A549 (cell line): ENCODE results near the gene TIA1. TPM values are rescaled to one million over a fixed set of nuclear protein-coding genes. Genes with fewer than 3 reads are reported as not detected.

ENCODE experiments used
- ATAC-seq, 2 experiments: fragments of 200-7000 bp in 1 of 2; fragments of >200 bp in 1 of 2; cut with Nextera tagmentation in 1 of 2; cut with Tn5 transposase in 1 of 2; 3 replicates each; pipeline versions ENCODE4 v1.8.0 to v1.9.1; 2018 to 2020; ENCODE audit warnings: mild to moderate bottlenecking in 1 of 2, moderate library complexity in 1 of 2
- CTCF ChIA-PET: fragments of 300-600 bp; sonication (Branson Sonifier 250); formaldehyde crosslinking; extraction: SDS; loops from one replicate; lab custom pipeline; 2021; ENCODE audit warnings: antibody characterized with exemption, inconsistent platforms; lab: Yijun Ruan, JAX
- POLR2A ChIA-PET: fragments of 350-600 bp; formaldehyde crosslinking; extraction: SDS; loops from one replicate; lab custom pipeline; 2021; ENCODE audit warnings: antibody characterized with exemption, inconsistent platforms; lab: Yijun Ruan, JAX
- DNase-seq, 2 experiments: peaks; one replicate each; pipeline versions ENCODE4 v3.0.0 to v3.0.0-alpha.2; 2011 to 2016; ENCODE audit warnings: low read depth in 1 of 2, low spot score in 1 of 2
- FAIRE-seq: peaks from 2 replicates; lab custom pipeline; 2011; peaks lifted over from hg19 to GRCh38; lab: Jason Lieb, UNC
- H3K27ac ChIP-seq, 2 experiments: fragments of >200 bp; sonication (Bioruptor Twin); formaldehyde crosslinking; 3 replicates each; pipeline ENCODE4 v1.5.1; 2016 to 2017
- H3K4me1 ChIP-seq: fragments of >200 bp; sonication (Bioruptor Twin); formaldehyde crosslinking; 3 replicates; pipeline ENCODE4 v1.6.1; 2016
- H3K4me2 ChIP-seq: fragments of >200 bp; sonication (Bioruptor Twin); formaldehyde crosslinking; 3 replicates; pipeline ENCODE4 v1.6.1; 2016
- H3K4me3 ChIP-seq: fragments of >200 bp; sonication (Bioruptor Twin); formaldehyde crosslinking; 3 replicates; pipeline ENCODE4 v1.5.1; 2016
- H3K9me3 ChIP-seq: fragments of >200 bp; sonication (Bioruptor Twin); formaldehyde crosslinking; 3 replicates; pipeline ENCODE4 v1.6.1; 2016
- CBX2 ChIP-seq: fragments of 200-600 bp; sonication (generic); IDR thresholded peaks from 2 replicates; pipeline ENCODE4 v1.6.1; 2016; ENCODE audit warnings: low read depth, mild to moderate bottlenecking, borderline replicate concordance
- CEBPB ChIP-seq, 2 experiments: fragments of >200 bp in 1 of 2; sonication (Bioruptor Twin) in 1 of 2; formaldehyde crosslinking in 1 of 2; IDR thresholded peaks; 2 replicates each; pipeline ENCODE4 v1.6.1; 2012 to 2016
- EHF ChIP-seq: fragments of 250-450 bp; sonication (Bioruptor Pico); IDR thresholded peaks from 2 replicates; pipeline ENCODE4 v1.5.0; 2020; ENCODE audit warnings: mild to moderate bottlenecking
- EP300 ChIP-seq, 2 experiments: fragments of >200 bp; sonication (Bioruptor Twin); formaldehyde crosslinking; IDR thresholded peaks; 2 replicates in 1 of 2; 3 replicates in 1 of 2; pipeline ENCODE4 v1.6.1; 2016 to 2017
- FOSL2 ChIP-seq, 2 experiments: fragments of 450-650 bp in 1 of 2; fragments of >200 bp in 1 of 2; sonication (Bioruptor Twin) in 1 of 2; formaldehyde crosslinking; IDR thresholded peaks; 2 replicates each; pipeline versions ENCODE4 v1.5.0 to v1.6.1; 2016 to 2020; ENCODE audit warnings: mild to moderate bottlenecking in 1 of 2, moderate library complexity in 1 of 2
- FOXS1 ChIP-seq: fragments of 250-450 bp; sonication (Bioruptor Pico); IDR thresholded peaks from 2 replicates; pipeline ENCODE4 v1.5.0; 2020; ENCODE audit warnings: mild to moderate bottlenecking, moderate library complexity
- HEYL ChIP-seq: fragments of 250-450 bp; sonication (Bioruptor Pico); IDR thresholded peaks from 2 replicates; pipeline ENCODE4 v1.8.0; 2021; ENCODE audit warnings: mild to moderate bottlenecking, moderate library complexity
- HOXB13 ChIP-seq: fragments of 250-450 bp; sonication (Bioruptor Pico); IDR thresholded peaks from 2 replicates; pipeline ENCODE4 v1.5.0; 2020; ENCODE audit warnings: low read depth, mild to moderate bottlenecking, moderate library complexity
- HOXB5 ChIP-seq: fragments of 250-450 bp; sonication (Bioruptor Pico); IDR thresholded peaks from 2 replicates; pipeline ENCODE4 v1.5.0; 2020; ENCODE audit warnings: mild to moderate bottlenecking, moderate library complexity
- JUNB ChIP-seq: fragments of >200 bp; sonication (Bioruptor Twin); formaldehyde crosslinking; IDR thresholded peaks from 2 replicates; pipeline ENCODE4 v1.6.1; 2016
- POLR2A ChIP-seq: IDR thresholded peaks from 2 replicates; pipeline ENCODE4 v1.6.1; 2012; ENCODE audit warnings: mild to moderate bottlenecking, low read length
- RARB ChIP-seq: fragments of 250-450 bp; sonication (Bioruptor Pico); IDR thresholded peaks from 2 replicates; pipeline ENCODE4 v1.8.0; 2021; ENCODE audit warnings: mild to moderate bottlenecking, moderate library complexity
- RNF2 ChIP-seq: fragments of 200-600 bp; sonication (generic); IDR thresholded peaks from 2 replicates; pipeline ENCODE4 v1.6.1; 2016; ENCODE audit warnings: low read depth, mild to moderate bottlenecking, antibody characterized with exemption, moderate library complexity, borderline replicate concordance
- SREBF2 ChIP-seq: fragments of 450-650 bp; IDR thresholded peaks from 2 replicates; pipeline ENCODE4 v1.6.1; 2014; ENCODE audit warnings: mild to moderate bottlenecking, moderate library complexity
- ZNF302 ChIP-seq: fragments of 250-450 bp; sonication (Bioruptor Pico); IDR thresholded peaks from 2 replicates; pipeline ENCODE4 v1.9.0; 2021; ENCODE audit warnings: inconsistent platforms, mild to moderate bottlenecking, moderate library complexity
- WGBS: methylation state at CpG from one replicate; pipeline ENCODE4 v1.1.6; 2017; ENCODE audit errors: missing lambda C conversion rate; 5-methylcytosine and 5-hydroxymethylcytosine counted together
- polyA plus RNA-seq, 4 experiments: library from polyadenylated mRNA; depleted of rRNA in 3 of 4; stranded (reverse); fragments of >200 nt; fragmentation: RNase III in 1 of 4; extraction: RNeasy Plus Mini Kit Qiagen cat#74134 plus additional on column Dnase treatment in 1 of 4; gene quantifications; 2 replicates in 3 of 4; 3 replicates in 1 of 4; pipeline ENCODE4 v1.2.3, GENCODE V29; 2011 to 2017
- TF ChIP-seq, protein P1 (sequence below): fragments of 250-450 bp; sonication (Bioruptor Pico); IDR thresholded peaks from 2 replicates; pipeline ENCODE4 v1.5.0; 2020; ENCODE audit warnings: low read depth, mild to moderate bottlenecking, moderate library complexity
- TF ChIP-seq, protein P2 (sequence below): fragments of 250-450 bp; sonication (Bioruptor Pico); IDR thresholded peaks from 2 replicates; pipeline ENCODE4 v1.5.0; 2021; ENCODE audit warnings: mild to moderate bottlenecking, moderate library complexity, borderline replicate concordance
- TF ChIP-seq, protein P3 (sequence below): fragments of 450-650 bp; IDR thresholded peaks from 2 replicates; pipeline ENCODE4 v1.6.1; 2014; ENCODE audit warnings: antibody characterized with exemption

Gene TIA1
- polyA plus RNA-seq, 2 of the 4 experiments (the other 2 are of a cell fraction), result 59.5 to 173 TPM

- ATAC-seq, result no peak
- H3K4me3 ChIP-seq, result no peak overlapping the region
- POLR2A ChIA-PET, result interaction anchor here (1.0 kb wide), 1 partner anchor 32 kb away, joined by 5 read pairs; the partner anchor contains the start of gene SNRPG
- TF ChIP-seq JUNB (no peak), RARB (CRISPR knock-in tag) (no peak), ZNF302 (CRISPR knock-in tag) (no peak), POLR2A (no peak), EP300 (IDR thresholded peaks at IDR 0.05) (no peak)
- TF ChIP-seq, protein P1, sequence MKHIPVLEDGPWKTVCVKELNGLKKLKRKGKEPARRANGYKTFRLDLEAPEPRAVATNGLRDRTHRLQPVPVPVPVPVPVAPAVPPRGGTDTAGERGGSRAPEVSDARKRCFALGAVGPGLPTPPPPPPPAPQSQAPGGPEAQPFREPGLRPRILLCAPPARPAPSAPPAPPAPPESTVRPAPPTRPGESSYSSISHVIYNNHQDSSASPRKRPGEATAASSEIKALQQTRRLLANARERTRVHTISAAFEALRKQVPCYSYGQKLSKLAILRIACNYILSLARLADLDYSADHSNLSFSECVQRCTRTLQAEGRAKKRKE, result no peak
- no peak for DNase-seq
- FAIRE-seq, result no peak
- 89% methylated on average over 1 of the region's 1 CpG for WGBS
- CTCF ChIA-PET, result interaction anchor here (0.9 to 1.5 kb wide), 3 partner anchors 11 to 41 kb away, joined by 3 to 5 read pairs (median 4); partner anchors contain the start of gene FAM136A
- H3K27ac ChIP-seq, result no peak overlapping the region
- no peak overlapping the region for H3K4me2 ChIP-seq
- no peaks in the 10 kb centered on the region for H3K9me3 ChIP-seq
- peaks cover 5% of the 10 kb centered on the region; the same call in 1 of the 3 replicates for H3K4me1 ChIP-seq
These were observed 13.1 kb upstream of the TIA1 start for GRCh38 chr2:70261501-70261900.

DNA sequence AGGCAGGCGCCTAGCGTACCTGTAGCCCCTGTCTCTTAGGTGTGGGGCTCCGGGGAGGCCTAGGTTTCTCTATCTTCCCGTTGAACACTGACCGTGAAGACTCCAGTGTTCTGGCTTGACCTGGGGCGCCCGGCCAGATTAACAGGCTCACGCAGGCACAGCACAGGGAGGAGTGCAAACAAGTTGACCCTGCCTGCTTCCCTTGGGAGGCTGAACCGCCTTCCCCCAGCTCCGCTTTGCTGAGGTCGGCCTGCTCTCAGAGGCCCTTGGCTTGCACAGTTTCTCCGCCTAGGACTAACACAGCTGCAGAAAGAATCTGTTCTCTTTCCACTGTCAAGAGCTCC lies 10.1 kb upstream of the TIA1 start:
- TF ChIP-seq HEYL (CRISPR knock-in tag) (no peak), SREBF2 (no peak), CBX2 (no peak), HOXB13 (CRISPR knock-in tag) (no peak), EHF (no peak), RNF2 (no peak), FOSL2 (IDR thresholded peaks at IDR 0.05) (no peak), FOSL2 (CRISPR knock-in tag; IDR thresholded peaks at IDR 0.05) (no peak), HOXB5 (CRISPR knock-in tag) (no peak), FOXS1 (CRISPR knock-in tag) (no peak)
- TF ChIP-seq, protein P1, result no peak
- TF ChIP-seq, protein P2, sequence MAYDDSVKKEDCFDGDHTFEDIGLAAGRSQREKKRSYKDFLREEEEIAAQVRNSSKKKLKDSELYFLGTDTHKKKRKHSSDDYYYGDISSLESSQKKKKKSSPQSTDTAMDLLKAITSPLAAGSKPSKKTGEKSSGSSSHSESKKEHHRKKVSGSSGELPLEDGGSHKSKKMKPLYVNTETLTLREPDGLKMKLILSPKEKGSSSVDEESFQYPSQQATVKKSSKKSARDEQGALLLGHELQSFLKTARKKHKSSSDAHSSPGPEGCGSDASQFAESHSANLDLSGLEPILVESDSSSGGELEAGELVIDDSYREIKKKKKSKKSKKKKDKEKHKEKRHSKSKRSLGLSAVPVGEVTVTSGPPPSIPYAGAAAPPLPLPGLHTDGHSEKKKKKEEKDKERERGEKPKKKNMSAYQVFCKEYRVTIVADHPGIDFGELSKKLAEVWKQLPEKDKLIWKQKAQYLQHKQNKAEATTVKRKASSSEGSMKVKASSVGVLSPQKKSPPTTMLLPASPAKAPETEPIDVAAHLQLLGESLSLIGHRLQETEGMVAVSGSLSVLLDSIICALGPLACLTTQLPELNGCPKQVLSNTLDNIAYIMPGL (CRISPR knock-in tag), result no peak
- ChIA-PET POLR2A (interaction anchor here (1.0 to 2.5 kb wide), 6 partner anchors 10 to 344 kb away, joined by 3 to 51 read pairs (median 16); partner anchors contain the start of genes C2orf42, MXD1, SNRPG and TIA1), CTCF (interaction anchor here (0.6 to 2.1 kb wide), 8 partner anchors 14 to 738 kb away, joined by 3 to 7 read pairs (median 4); partner anchors contain the start of gene SNRPG)
- Histone ChIP-seq H3K4me1 (peaks cover 5% of the 10 kb centered on the region; the same call in 1 of the 3 replicates), H3K27ac (peak overlapping the region; percentile 86 to 93), H3K4me2 (peak overlapping the region; percentile 69), H3K9me3 (no peaks in the 10 kb centered on the region), H3K4me3 (peak overlapping the region; percentile 66)
- ATAC-seq (peak in 1 of 2 experiments; percentile 36; a peak in 5 of 6 replicates), DNase-seq (peak in 1 of 2 experiments; percentile 34), FAIRE-seq (no peak)
- 10% methylated on average over 12 of the region's 12 CpGs for WGBS

- CTCF ChIA-PET, result no interaction called here
- DNase-seq, result no peak
These were observed 7.3 kb upstream of the TIA1 start for GRCh38 chr2:70255637-70256314.

More at GRCh38 chr2:70255637-70256314, 7.3 kb upstream of the TIA1 start:
- WGBS, result 91% methylated on average over 8 of the region's 8 CpGs
- POLR2A ChIA-PET, result no interaction called here
- Histone ChIP-seq H3K27ac (no peak overlapping the region), H3K9me3 (no peaks in the 10 kb centered on the region), H3K4me2 (no peak overlapping the region), H3K4me1 (peaks cover 5% of the 10 kb centered on the region; the same call in 1 of the 3 replicates)
- FAIRE-seq, result no peak
- TF ChIP-seq, protein P3, sequence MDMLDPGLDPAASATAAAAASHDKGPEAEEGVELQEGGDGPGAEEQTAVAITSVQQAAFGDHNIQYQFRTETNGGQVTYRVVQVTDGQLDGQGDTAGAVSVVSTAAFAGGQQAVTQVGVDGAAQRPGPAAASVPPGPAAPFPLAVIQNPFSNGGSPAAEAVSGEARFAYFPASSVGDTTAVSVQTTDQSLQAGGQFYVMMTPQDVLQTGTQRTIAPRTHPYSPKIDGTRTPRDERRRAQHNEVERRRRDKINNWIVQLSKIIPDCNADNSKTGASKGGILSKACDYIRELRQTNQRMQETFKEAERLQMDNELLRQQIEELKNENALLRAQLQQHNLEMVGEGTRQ, result no peak
- TF ChIP-seq CEBPB (IDR thresholded peaks at IDR 0.05) (peak in 1 of 2 experiments; percentile 32; a peak in 1 of 4 replicates), JUNB (no peak)
- TF ChIP-seq, all 56 proteins: peak for 1
- no peak for ATAC-seq
- H3K4me3 ChIP-seq, result no peak overlapping the region
